Activated B cell treated with CpG ODN at 0.5 μM for 24 hours (primary cell): ENCODE results near the gene CTTNBP2NL. TPM values are rescaled to one million over a fixed set of nuclear protein-coding genes. Genes with fewer than 3 reads are reported as not detected.
"Not testable (repeated sequence)": the region's sequence is repeated elsewhere in the genome, so short reads cannot be mapped to it uniquely, and the experiment has no call there.

Experiments used
- ATAC-seq: fragments of 200-7000 bp; cut with Tn5 transposase; one replicate; pipeline ENCODE4 v1.10.0; 2021; ENCODE audit warnings: low read depth, mild to moderate bottlenecking, moderate library complexity
- CTCF ChIA-PET: fragments of 350-600 bp; sonication (Branson Sonifier 250); formaldehyde crosslinking; loops from one replicate; lab custom pipeline; 2021; ENCODE audit warnings: antibody characterized with exemption; lab: Charles Lee
- POLR2A ChIA-PET: fragments of 350-600 bp; sonication (Branson Sonifier 250); formaldehyde crosslinking; loops from one replicate; lab custom pipeline; 2021; ENCODE audit warnings: antibody characterized with exemption; lab: Charles Lee
- DNase-seq: peaks from one replicate; pipeline ENCODE4 v3.0.0; 2022
- H3K27ac Mint-ChIP-seq: one replicate; pipeline ENCODE4 v1.8.0; 2020; ENCODE audit warnings: mixed read lengths
- H3K27me3 Mint-ChIP-seq: one replicate; pipeline ENCODE4 v1.8.0; 2021; ENCODE audit warnings: mixed read lengths
- H3K36me3 Mint-ChIP-seq: one replicate; pipeline ENCODE4 v1.8.0; 2021; ENCODE audit warnings: low read depth, mixed read lengths
- H3K4me1 Mint-ChIP-seq: one replicate; pipeline ENCODE4 v1.8.0; 2021; ENCODE audit warnings: mixed read lengths
- H3K4me3 Mint-ChIP-seq: one replicate; pipeline ENCODE4 v1.8.0; 2020; ENCODE audit warnings: mild to moderate bottlenecking, mixed read lengths
- H3K9me3 Mint-ChIP-seq: one replicate; pipeline ENCODE4 v1.8.0; 2020; ENCODE audit warnings: mixed read lengths
- intact Hi-C: fragments of 100-400 bp; cut with micrococcal nuclease; formaldehyde crosslinking; loops from one replicate; pipeline ENCODE4 v1.15.1; 2024
- total RNA-seq: library from RNA; stranded (reverse); gene quantifications from 2 replicates; pipeline ENCODE4 v1.2.3, GENCODE V29; 2022
- TF ChIP-seq, protein P1 (sequence below): fragments of 200-600 bp; IDR thresholded peaks from one replicate; pipeline ENCODE4 v1.8.0; 2022; ENCODE audit warnings: antibody characterized with exemption, mild to moderate bottlenecking

The CTTNBP2NL gene
- total RNA-seq, 1 donor from 2014 or later, result 14.1 TPM

DNA sequence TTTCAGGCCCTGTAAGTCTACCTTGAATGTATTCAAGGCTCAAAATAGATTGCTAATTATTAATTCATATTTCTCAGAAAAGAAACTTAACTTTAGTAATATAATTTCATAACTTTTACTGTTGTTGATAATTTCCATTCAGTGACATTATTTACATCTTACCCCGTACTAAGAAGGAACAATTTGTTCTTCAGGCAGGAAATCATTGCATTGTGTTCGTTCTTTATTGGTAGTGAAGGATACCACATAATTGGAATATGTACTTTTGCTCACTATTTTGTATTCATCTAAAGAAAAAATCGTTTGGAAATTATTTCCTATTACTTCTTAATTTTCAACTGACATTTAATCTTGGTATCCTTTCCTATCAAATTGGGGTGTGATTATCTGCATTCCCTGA is 39.4 kb downstream of the CTTNBP2NL start:
- Mint-ChIP-seq H3K4me1 (peaks cover 8% of the 10 kb centered on the region), H3K9me3 (peaks cover 2% of the 10 kb centered on the region), H3K27ac (no peak overlapping the region), H3K4me3 (no peak overlapping the region), H3K27me3 (no peaks in the 10 kb centered on the region), H3K36me3 (no peaks in the 10 kb centered on the region)
- intact Hi-C loops, result no loop called here
- DNase-seq (no peak), ATAC-seq (no peak)
- ChIA-PET POLR2A (no interaction called here), CTCF (no interaction called here)
- TF ChIP-seq, protein P1, sequence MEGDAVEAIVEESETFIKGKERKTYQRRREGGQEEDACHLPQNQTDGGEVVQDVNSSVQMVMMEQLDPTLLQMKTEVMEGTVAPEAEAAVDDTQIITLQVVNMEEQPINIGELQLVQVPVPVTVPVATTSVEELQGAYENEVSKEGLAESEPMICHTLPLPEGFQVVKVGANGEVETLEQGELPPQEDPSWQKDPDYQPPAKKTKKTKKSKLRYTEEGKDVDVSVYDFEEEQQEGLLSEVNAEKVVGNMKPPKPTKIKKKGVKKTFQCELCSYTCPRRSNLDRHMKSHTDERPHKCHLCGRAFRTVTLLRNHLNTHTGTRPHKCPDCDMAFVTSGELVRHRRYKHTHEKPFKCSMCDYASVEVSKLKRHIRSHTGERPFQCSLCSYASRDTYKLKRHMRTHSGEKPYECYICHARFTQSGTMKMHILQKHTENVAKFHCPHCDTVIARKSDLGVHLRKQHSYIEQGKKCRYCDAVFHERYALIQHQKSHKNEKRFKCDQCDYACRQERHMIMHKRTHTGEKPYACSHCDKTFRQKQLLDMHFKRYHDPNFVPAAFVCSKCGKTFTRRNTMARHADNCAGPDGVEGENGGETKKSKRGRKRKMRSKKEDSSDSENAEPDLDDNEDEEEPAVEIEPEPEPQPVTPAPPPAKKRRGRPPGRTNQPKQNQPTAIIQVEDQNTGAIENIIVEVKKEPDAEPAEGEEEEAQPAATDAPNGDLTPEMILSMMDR, result no peak

DNA sequence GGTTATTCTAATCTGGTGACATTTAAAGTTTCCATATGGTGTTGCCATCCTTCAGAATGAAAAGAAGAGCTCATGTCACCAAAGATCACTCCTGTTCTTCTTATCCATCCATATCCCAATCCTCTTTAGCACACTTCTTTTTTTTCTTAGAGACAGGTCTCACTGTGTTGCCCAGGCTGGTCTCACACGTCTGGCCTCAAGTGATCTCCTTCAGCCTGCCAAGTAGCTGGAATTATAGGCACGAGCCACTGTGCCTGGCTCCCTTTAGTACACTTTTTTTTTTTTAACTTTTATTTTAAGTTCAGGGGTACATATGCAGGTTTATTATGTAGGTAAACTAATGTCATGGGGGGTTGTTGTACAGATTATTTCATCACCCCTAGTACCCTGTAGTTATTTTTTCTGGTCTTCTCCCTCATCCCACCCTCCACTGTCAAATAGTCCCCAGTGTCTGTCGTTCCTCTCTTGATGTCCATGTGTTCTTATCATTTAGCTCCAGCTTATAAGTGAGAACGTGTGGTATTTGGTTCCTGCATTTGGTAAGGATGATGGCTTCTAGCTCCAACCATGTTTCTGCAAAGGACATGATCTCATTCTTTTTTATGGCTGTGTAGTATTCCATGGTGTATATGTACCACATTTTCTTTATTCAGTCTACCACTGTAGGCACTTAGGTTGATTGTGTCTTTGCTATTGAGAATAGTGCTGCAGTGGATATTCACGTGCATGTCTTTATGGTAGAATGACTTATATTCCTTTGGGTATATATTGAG is 40.6 kb downstream of the CTTNBP2NL start:
- Mint-ChIP-seq H3K4me1 (no peaks in the 10 kb centered on the region), H3K36me3 (no peaks in the 10 kb centered on the region), H3K4me3 (no peak overlapping the region), H3K27me3 (no peaks in the 10 kb centered on the region), H3K9me3 (peaks cover 2% of the 10 kb centered on the region), H3K27ac (no peak overlapping the region)
- ChIA-PET POLR2A (no interaction called here), CTCF (no interaction called here)
- DNase-seq (no peak), ATAC-seq (no peak)
- intact Hi-C loops, result no loop called here
- TF ChIP-seq, protein P1, result no peak

DNA sequence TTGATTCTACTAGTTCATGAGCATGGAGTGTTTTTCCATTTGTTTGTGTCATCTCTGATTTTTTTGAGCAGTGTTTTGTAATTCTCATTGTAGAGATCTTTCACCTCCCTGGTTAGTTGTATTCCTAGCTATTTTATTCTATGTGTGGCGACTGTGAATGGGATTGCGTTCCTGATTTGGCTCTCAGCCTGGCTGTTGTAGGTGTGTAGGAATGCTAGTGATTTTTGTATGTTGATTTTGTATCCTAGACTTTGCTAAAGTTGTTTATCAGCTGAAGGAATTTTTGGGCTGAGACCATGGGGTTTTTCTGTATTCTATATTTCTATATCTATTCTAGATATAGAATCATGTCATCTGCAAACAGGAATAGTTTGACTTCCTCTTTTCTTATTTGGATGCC is 42.1 kb downstream of the CTTNBP2NL start:
- H3K27ac Mint-ChIP-seq, ATAC-seq, H3K9me3 Mint-ChIP-seq, H3K4me1 Mint-ChIP-seq, H3K4me3 Mint-ChIP-seq, POLR2A ChIA-PET, DNase-seq, intact Hi-C loops, CTCF ChIA-PET, H3K27me3 Mint-ChIP-seq, H3K36me3 Mint-ChIP-seq: not testable (repeated sequence)

DNA sequence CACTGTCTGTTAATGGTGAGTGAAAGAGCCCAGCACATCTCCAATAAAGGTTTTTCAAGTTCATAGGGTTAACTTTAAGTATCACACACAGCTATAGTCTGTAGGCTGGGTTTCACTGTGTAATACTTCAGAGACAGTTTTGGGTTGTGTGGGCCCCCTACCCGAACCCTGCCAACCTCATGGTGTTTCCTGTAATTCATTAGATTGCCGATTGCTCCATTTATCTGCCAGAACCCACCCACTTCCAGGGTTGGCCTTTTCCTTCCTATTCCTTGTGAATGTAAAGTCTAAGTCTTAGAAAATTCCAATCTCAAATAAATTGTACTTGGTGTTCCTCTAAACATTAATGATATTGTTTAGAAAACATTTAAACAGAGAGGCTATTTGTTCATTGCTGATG is 43.6 kb downstream of the CTTNBP2NL start:
- Mint-ChIP-seq H3K27me3 (peaks cover 1% of the 10 kb centered on the region), H3K36me3 (no peaks in the 10 kb centered on the region), H3K4me1 (no peaks in the 10 kb centered on the region), H3K4me3 (no peak overlapping the region), H3K9me3 (peaks cover 2% of the 10 kb centered on the region), H3K27ac (no peak overlapping the region)
- no peak for ATAC-seq
- DNase-seq, result no peak
- CTCF ChIA-PET, result no interaction called here
- POLR2A ChIA-PET, result interaction anchor here (0.6 kb wide), 1 partner anchor 151 kb away, joined by 7 read pairs; no protein-coding TSS in a partner anchor
- intact Hi-C loops, result no loop called here
- TF ChIP-seq, protein P1, result no peak

DNA sequence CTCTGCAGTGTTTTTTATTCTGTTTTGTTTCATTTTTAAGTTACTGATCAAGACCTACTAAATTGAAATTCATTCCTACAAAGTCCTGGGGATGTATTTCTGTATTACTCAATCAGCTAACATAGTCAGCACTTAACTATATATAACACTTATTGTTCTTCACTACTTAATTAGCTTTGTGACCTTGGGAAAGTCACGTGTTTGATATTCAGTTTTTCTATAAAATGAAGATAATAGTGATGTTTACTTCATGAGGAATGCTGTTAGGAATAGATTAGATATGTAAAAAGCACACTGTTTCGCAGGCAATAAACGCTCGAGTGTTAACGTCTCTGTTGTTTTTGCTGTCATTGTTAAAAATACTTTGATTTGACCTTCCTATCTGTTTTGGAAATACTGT is 44.6 kb downstream of the CTTNBP2NL start:
- POLR2A ChIA-PET, result no interaction called here
- TF ChIP-seq, protein P1, result no peak
- Mint-ChIP-seq H3K4me3 (no peak overlapping the region), H3K9me3 (peaks cover 2% of the 10 kb centered on the region), H3K4me1 (no peaks in the 10 kb centered on the region), H3K36me3 (no peaks in the 10 kb centered on the region), H3K27me3 (peaks cover 1% of the 10 kb centered on the region), H3K27ac (no peak overlapping the region)
- DNase-seq (no peak), ATAC-seq (no peak)
- CTCF ChIA-PET, result no interaction called here
- intact Hi-C loops, result no loop called here
